Activated CD8-positive, alpha-beta memory T cell treated with anti-CD3 and anti-CD28 coated beads for 24 hours (primary cell): ENCODE data around the gene CACNA2D1.
"Not testable (repeated sequence)": the region's sequence is repeated elsewhere in the genome, so short reads cannot be mapped to it uniquely, and the experiment has no call there.

Experiments
- DNase-seq: peaks from one replicate; pipeline ENCODE4 v3.0.0-alpha.2; 2020

Gene CACNA2D1

DNA sequence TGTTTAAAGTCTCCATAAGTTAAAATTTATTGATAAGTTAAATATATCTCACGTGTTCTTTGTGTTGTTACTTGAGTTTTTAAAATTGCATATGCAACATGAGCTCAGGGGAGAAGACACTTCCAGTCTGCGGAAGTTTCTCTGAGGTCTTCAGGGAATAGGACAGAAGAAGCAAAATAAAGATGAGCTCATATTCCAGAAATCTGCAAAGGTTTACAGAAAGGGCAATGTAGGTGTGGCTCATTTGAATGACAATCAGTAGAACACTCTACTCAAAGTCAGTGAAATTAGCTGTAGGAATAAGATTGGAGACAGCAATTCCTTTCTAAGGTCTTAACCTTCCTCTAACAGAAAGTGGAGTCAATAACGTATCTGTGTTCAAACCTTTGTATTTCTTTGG lies 53.7 kb downstream of the CACNA2D1 start:
- DNase-seq: no peak

- DNase-seq: no peak
Observed at GRCh38 chr7:82388138-82388537, 55.4 kb downstream of the CACNA2D1 start.

GRCh38 chr7:82386571-82386970 lies 57.0 kb downstream of the CACNA2D1 start:
- not testable (repeated sequence) for DNase-seq

DNA sequence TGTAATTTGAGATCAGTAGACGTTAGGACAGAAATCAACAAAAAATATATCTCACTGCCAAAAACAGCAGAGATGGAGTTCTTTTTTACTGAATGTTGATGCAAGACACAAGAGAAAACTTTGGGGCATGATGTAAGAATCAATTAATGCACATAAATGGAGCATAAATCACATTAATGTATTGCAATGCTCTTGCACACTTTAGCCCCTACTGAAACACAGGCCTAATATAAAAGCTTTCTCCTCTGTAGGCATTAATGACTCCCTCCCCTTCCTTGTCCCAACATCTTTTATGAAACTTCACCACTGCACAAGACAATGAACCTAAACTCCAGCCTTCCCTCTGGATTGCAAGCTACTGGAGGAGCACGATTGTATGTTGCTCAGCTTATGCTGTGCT lies 58.8 kb downstream of the CACNA2D1 start:
- no peak for DNase-seq

GRCh38 chr7:82384051-82384464 lies 59.5 kb downstream of the CACNA2D1 start:
- no peak for DNase-seq

- DNase-seq: no peak
Observed at GRCh38 chr7:82382276-82382675, 61.3 kb downstream of the CACNA2D1 start.

- no peak for DNase-seq
Observed at GRCh38 chr7:82376739-82377138, 66.8 kb downstream of the CACNA2D1 start.

GRCh38 chr7:82375713-82376112 lies 67.9 kb downstream of the CACNA2D1 start:
- DNase-seq: no peak

- no peak for DNase-seq
Observed at GRCh38 chr7:82375129-82375528, 68.4 kb downstream of the CACNA2D1 start.

GRCh38 chr7:82373926-82374635 lies 69.5 kb downstream of the CACNA2D1 start:
- DNase-seq: no peak

- no peak for DNase-seq
Observed at GRCh38 chr7:82364671-82365070, 78.9 kb downstream of the CACNA2D1 start.

DNA sequence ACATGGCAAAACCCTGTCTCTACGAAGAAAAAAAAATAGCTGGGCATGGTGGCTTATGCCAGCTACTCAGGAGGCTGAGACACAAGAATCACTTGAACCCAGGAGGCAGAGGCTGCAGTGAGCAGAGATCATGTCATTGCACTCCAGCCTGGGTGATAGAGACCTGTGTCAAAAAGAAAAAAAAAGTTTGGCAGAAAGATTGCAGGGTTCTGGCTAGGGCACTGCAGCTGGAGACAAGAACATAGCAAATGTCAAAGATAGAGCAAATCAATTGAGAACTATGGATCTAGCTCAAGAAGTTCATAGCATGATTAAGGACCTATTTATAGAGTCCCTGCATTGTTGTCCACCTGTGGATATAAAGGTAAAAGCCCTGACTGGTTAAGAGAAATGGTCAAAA lies 79.5 kb downstream of the CACNA2D1 start:
- no peak for DNase-seq

DNA sequence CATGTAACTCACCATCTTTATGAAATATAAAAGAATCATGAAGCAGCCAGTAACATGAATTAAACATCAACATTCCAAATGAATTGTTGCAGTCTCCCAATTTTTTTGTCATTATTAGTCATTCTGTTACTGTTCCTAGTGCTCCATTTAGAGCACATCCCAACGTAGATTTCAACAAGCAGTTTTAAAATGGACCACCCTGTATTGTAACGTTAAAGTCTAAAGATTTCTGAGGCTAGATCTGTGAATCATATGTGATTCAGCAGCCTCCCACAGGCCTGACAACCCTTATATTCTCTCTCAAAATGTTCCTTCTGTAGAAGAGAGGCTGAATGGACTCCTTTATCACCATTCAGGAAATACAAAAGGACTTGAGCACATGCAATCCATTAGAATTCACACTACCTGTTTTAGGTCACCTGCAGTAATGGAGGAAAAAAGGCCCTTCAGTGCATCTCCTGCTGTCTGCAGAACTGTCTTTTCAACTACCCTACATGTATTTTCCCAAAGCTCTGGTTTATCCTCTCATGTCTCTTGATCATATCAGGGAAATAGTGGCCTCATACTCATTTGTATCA lies 81.4 kb downstream of the CACNA2D1 start:
- no peak for DNase-seq

- no peak for DNase-seq
Observed at GRCh38 chr7:82360591-82361368, 82.8 kb downstream of the CACNA2D1 start.

DNA sequence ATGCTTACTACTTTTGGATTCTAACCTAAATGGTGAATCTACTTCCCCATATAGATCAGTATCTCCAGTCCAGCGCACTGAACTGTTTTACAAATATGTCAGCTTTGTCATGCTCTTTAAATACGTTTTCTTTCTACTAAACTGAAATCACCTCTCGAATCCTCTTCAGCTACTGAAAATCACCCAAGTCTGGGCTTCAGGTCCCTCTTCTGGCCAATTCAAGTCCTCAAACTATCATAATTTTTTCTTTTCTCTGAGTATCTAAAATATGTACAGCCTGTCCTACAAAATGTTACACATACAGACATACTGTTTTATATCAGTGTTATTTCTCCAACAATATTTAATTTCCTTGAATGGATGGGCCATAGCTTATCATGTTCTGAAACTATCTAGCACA lies 84.2 kb downstream of the CACNA2D1 start:
- DNase-seq: no peak

DNA sequence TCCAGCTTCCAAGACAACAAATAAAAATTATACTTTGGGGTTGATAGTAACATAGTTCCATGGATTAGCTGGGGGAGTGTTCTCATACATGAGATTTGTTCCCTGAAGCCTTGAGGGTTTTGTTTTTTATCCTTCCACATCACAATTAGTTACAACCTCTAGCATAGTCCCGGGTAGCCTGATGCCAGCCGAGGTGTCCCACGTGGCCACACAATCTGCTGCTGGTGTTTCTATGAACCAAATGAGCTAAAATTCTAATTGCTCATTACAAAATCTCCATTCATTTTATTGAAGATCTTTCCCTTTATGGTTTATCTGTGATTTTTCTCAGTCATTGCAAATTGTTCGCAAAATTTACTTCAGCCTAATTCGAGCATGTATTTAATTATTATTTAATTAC lies 84.7 kb downstream of the CACNA2D1 start:
- no peak for DNase-seq

GRCh38 chr7:82358009-82358578 lies 85.5 kb downstream of the CACNA2D1 start:
- no peak for DNase-seq

DNA sequence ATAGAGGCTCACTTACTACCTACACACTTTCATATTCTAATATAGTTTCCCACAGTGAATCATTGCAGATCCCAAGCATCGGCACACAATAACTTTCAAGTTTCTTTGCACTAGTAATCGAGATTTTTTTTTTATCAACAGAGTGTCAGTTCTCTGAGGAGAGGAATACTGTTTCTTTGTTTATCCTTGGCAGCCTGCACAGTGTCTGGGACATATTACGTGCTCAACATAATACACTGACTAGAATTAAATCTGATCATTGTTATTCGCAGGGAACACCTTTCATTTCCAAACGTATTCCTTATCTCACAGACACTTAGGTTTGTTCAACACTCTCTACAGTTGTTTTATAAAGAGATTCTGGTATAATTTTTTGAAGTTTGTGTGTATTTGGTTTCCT lies 95.3 kb downstream of the CACNA2D1 start:
- no peak for DNase-seq

DNA sequence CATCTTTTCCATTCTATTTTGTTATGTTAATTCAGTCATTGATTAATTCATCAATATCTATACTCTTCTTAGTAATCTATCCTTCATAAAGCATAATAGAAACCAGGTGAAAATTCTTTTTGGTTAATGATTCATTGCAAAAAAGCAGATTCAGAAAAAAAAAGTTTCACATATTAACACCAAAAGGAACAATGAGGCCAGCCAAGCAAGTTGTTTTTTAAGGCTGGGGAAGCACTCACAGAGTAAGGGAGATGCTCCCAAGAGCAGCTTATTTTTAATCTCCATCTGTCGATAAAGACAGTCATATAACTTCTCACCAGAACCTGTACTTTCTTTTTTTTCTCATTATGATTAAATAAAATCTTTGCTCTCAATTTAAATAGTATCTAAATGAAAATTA lies 95.8 kb downstream of the CACNA2D1 start:
- DNase-seq: no peak

DNA sequence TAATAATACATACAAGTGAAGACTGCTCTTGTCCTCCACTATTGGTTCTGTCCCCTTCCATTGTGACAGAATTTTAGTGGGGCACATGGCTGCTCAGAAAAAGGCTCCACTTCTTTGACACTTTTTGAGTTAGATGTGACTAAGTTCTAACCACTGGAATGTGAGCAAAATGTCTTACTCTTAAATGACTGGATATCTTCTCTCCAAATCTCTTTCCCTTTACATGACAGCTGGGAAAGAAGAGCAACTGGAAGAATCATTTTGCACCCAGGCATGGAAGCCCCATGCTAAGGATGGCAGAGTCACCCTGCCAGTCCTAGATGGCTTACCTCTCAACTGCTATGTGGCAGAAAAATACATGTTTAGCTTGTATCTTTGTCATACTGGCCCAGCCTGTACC lies 97.7 kb downstream of the CACNA2D1 start:
- DNase-seq: no peak

DNA sequence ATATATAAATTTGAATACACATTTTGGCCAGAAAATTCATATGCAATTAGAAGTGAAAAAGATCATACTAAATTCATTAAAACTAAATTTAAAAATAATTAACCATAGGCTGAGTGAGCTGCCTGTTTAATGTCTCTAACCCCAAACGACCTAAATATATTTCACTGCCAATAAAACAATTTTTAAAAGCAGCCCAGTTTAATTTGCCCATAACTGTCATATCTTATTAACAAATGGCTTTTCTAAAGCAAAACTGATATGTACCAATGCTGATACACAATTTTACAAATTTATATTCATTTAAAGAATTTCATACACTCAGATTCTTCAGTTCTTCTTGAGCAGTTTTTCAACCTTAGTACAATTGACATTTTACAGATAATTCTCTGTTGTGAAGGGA lies 99.9 kb downstream of the CACNA2D1 start:
- no peak for DNase-seq

DNA sequence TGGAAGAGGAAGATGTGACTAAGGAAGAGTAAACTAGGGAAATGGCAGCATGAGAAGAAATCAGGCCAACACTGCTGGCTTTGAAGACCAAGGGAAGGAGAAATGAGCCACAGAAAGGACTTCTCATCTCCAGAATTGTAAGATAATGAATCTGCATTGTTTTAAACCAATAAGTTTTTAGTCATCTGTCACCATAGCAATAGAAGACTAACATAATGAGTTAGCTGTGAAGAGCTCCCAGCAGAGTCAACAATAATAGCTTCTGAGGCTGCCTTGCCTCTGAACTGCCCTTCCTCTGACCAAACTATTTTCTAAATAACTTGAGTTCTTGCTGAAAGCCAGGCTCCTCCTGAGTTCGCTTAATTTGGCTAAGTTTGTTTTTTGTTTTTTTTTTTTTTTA lies 103.6 kb downstream of the CACNA2D1 start:
- DNase-seq: no peak

DNA sequence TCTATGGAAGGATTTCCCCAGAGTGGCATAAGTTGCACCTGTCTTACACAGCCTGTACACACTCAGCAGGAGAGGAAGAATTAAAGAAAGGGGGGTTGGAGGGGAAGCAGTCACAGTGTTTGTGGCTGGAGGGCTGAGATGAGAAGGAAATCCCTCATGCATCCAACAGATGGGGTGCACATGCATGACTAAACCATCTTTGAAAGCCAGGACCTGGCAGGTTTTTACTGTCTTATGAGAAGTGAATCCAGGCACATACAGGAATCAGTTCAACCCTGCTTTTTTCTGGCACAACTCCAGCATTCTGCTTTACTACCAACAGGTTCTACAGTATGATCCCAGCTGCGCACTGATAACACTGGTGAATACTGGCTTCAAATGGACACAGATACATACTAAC lies 107.7 kb downstream of the CACNA2D1 start:
- no peak for DNase-seq

DNA sequence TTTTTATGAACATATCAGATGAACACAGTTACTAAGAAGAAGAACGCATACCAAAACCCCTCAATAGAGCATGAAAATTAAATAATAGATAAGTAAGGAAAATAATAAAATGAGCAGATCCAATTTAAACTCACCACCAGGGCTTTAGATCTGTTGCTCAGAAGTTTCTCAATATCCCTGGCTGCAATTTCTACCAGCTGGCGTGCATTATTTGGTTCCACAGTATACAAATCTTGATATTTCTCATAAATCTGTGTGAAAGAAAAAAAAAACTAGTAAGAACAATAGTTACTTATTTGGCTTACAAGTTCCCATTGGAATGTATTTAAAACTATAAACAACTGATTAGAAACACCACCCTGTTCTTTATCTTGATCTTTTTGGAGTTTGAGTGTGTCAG lies 108.6 kb downstream of the CACNA2D1 start:
- no peak for DNase-seq
